ENCODE measurements around the gene PTCD2. TPM values are rescaled to one million over a fixed set of nuclear protein-coding genes. Genes with fewer than 3 reads are reported as not detected.

Gene PTCD2
- total RNA-seq, 2 donors from 2014 or later, result 4.3 to 5.7 TPM

DNA sequence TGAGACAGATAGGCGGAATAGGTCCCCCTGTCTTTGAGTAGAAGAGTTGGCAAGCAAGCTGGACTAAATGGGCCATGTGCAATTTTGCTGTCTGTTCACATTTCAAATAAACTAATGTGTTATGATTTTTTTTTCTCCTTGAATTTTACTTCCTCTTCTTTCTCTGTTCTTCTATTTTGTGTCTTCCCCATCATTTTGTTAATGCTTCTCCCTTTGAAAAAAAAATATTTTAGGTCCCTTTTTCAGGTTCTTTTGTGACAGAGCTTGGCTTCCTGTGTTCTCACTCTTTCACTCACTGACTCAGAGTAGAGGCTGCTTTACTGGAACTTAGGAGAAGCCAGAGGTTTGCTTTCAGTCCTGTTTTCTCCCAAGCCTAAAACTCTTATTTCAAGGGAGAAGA is 48.1 kb downstream of the PTCD2 start:
- DNase-seq (no peak), ATAC-seq (no peak)
- intact Hi-C loops (cut with DNase I, micrococcal nuclease), result loop anchor here in 1 of 2 donors (5.0 to 10.0 kb wide), 2 partner anchors 154 to 457 kb away; no protein-coding TSS in a partner anchor

DNA sequence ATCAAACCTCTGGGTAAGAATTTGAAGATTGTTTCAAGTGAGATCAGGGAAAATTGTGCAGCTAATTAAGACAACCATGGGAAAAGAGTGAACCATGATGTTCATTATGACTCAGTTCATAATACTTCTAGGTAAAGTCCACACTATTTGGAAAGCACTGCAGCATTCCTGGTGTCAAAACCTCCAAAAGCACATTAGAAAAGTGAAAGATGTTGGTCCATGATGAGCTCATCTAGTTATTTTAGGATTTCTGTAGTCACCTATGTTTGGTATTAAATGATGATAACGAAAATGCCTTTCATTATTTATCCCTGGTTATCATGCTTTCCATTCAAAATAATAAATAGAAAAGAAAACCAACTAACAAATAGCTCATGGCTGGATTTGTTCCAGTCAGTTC is 49.1 kb downstream of the PTCD2 start:
- DNase-seq, result no peak
- intact Hi-C loops (cut with DNase I, micrococcal nuclease), result loop anchor here in 1 of 2 donors (5.0 to 10.0 kb wide), 2 partner anchors 153 to 456 kb away; no protein-coding TSS in a partner anchor

DNA sequence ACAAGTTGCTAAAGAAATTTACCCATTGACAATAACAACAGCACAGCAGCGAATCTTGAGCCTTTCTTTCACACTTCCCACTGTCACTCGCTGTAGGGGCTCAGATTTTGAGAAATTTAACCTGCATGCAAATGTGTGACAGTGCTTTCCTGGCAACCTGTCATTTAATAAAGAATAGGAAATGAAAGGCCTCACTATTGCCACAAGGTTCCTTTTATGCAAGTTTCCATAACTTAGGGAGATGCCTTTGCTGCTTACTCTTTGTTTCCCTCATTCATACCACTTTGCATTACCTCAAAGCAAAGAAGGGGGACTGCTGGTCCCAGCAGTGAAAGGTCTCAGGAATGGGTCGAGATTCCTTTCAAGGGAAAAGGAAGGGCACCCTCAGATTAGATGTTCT is 49.5 kb downstream of the PTCD2 start:
- intact Hi-C loops (cut with DNase I, micrococcal nuclease), result loop anchor here (5.0 to 10.0 kb wide), 3 partner anchors 153 to 455 kb away; no protein-coding TSS in a partner anchor
- DNase-seq (no peak), ATAC-seq (no peak)

More for the DNA sequence above, 49.1 kb downstream of the PTCD2 start:
- ATAC-seq, result no peak

DNA sequence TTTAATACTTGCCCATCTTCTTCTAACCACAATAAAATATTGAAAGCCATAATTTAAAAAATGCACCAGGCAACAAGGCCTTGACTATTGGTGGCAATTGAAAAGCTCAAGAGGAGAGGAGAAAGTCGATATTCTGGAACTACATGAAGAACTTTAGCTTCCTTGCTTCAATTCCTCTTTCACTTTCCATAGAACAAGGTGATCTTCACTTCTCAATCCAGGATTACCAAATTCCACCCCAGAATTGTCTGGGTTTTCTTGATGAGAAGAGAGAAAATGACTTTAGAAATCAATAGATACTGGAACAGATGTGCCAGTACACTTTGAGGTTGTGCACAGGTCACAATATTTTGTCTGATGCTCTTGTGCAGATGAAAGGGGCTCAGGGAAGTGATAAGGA is 52.2 kb downstream of the PTCD2 start:
- ATAC-seq (no peak), DNase-seq (no peak)
- intact Hi-C loops (cut with DNase I, micrococcal nuclease), result loop anchor here in 1 of 2 donors (10.0 kb wide), 1 partner anchor 152 kb away; no protein-coding TSS in a partner anchor

DNA sequence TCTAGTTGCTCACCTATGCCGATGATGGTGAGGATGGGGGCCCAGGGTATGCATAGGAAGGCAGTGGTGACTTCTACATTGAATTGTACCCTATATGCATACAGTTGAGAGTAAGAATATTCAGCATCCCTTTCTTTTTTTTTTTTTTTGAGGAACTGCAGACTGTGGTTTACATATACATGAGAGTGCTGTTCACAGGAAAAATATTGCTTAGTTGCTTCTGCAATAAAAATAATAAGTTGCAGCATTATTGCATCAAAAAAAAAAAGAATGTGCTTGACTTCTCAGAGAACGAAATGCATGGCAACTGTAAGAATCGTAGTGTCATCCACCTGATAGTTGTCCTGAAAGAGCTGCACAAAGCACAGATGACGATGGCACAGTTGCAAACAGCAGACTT is 52.8 kb downstream of the PTCD2 start:
- intact Hi-C loops (cut with DNase I, micrococcal nuclease), result loop anchor here in 1 of 2 donors (10.0 kb wide), 1 partner anchor 152 kb away; no protein-coding TSS in a partner anchor
- no peak for DNase-seq
- no peak for ATAC-seq

DNA sequence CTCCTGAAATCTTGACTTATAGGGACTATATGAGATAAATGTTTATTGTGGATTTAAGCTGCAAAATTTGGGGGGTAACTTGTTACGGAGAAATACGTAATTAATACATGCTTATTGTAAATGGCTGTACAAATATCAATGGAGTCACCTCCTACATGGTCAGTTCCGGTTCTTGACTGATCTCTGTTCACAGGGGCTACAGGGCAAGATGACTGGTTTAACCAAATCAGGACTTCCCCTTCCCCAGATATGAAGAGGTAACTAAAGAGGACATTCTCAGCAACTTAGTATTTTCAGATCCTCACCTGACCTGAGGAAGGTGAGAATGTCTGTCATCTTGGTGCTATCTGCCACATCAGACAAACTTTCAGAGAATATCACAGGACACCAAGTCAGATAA is 54.7 kb downstream of the PTCD2 start:
- ATAC-seq, result no peak
- no peak for DNase-seq
- intact Hi-C loops (cut with DNase I, micrococcal nuclease), result loop anchor here in 1 of 2 donors (10.0 kb wide), 1 partner anchor 150 kb away; no protein-coding TSS in a partner anchor

DNA sequence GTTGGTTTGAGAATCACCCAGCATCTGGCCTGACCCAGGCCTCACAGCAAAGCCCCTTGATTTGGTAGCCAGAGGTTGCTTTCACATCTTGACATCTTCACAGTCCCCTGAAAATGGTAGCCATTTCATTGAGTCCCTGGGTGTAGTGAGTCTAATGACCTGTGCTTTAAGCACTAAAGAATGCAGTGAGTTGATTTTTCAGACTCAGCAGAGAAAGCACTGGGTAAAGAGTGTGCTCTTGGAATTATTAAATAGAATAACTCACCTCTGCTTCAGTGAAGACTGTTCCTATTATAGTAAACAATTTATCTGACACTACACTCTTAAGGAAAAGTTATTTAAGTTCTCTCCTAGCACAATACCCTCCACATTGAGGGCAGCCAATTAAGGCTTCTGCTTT is 56.2 kb downstream of the PTCD2 start:
- intact Hi-C loops (cut with DNase I, micrococcal nuclease), result loop anchor here in 1 of 2 donors (10.0 kb wide), 1 partner anchor 148 kb away; no protein-coding TSS in a partner anchor
- no peak for ATAC-seq
- DNase-seq, result no peak

DNA sequence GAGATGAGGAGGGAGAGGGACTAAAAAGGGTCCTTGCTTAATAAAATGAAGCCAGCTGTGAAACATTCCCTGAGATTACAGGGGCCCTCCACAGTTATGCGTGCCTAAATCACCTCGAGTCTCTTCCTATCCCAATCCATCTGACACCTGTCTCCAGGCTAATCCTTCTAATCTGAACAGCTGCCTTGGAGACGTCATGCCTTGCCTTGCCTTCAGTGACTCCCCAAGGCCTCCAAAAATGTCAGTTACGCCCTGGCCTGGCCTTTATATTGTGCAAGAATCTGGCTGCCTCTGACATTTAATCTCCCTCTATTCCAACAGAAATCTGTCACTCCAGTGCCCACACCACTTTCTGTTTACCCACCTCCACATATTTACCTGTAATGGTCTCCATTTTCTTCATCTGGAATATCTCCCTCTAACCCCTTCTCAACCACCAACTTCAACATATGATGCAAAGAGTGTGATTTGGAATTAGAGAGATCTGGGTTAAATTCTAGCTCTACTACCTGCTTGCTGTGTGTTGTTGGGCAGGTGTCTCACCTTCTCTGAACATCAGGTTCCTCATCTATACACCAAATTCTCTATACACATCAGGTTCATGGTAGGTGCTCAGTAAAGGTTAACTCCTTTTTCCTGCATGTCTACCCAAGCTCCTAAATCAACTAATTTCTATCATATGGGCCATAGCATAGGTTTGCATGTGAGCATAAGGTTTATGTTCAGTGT is 57.9 kb downstream of the PTCD2 start:
- intact Hi-C loops (cut with DNase I, micrococcal nuclease), result loop anchor here in 1 of 2 donors (10.0 kb wide), 1 partner anchor 147 kb away; no protein-coding TSS in a partner anchor
- DNase-seq (no peak), ATAC-seq (no peak)

DNA sequence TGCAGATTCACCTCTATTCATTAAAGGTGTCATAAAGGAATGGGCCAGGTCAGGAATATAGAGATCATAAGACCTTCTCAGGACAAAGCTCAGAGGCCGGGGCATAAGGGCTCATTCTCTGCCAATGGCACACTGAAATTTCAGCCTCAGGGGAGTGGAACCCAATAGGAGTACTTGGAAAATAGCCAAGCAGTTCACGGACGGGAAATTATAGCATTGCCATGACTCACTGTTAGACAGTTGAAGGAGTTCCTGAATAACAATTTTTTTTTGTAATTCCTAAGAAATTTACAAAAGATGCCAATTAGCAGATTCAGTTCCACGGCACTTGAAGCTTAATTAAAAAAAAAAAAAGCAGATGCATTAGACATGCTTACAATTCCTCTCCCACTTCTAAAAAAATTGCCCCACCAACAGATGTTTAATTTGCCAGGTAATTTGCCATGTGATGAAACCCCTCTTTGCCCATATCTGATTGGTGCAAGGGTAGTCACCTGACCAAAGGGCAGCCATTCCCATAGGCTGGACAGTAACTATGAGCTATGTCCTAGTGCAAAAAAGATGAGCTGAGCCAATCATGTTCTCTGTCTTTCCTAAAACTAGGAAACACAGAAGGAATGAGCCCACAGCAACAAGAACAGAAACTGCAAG is 58.6 kb downstream of the PTCD2 start:
- no peak for DNase-seq
- no peak for ATAC-seq
- intact Hi-C loops (cut with DNase I, micrococcal nuclease), result loop anchor here in 1 of 2 donors (10.0 kb wide), 1 partner anchor 146 kb away; no protein-coding TSS in a partner anchor

DNA sequence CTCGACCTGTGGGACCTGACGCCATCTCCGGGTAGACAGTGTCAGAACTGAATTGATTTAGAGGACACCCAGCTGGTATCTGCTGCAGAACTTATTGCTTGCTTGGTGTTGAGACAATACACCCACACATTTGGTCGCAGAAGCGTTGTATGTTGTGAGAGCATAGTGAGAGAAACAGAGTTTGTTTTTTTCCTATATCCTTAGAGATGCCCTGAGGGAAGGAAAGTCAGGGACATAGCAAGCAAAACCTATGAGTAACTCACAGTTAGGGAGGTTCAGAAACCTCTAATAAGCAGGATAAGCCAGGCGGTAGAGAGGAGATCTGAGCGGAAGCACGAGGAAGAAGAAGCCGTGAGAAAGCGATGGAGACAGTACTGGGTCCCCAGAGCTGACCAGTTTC is 59.8 kb downstream of the PTCD2 start:
- DNase-seq, result no peak
- intact Hi-C loops (cut with DNase I, micrococcal nuclease), result loop anchor here in 1 of 2 donors (10.0 kb wide), 1 partner anchor 145 kb away; no protein-coding TSS in a partner anchor
- ATAC-seq, result no peak

DNA sequence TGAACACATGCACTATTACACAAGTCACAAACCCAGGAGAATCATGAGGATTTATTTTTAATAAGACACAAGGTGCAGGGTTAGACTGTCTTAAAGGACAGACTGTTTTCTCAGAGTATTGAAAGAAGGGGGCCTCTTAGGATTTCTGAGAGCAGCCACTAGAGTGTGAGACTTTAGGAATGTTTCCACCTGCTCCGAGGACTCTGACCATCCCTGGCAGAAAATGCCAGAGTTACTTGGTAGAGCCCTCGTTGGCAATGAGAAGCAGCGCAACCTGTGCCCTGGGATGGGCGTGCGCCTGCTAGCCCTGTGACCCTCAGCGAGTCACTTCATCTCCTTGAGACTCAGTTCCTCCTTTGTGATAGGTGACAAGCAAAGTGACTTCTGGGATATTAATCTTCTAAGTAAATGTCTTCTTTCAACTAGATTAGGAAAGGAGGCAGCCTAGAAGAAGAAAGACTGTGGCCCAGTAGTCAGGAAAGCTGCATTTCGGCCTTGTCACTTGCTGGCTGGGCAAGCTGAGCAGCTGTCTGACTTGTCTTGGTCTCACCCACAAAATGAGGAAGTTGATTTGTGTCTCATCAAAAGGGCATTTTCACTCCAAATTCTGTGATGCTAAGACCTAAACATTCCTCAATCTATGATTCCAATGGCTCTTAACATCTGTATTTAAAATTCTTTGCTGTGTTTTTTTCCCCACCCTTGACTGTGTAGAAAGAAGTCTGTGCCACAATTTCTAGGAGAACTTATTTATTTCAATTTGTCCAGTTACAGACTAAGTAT is 60.5 kb downstream of the PTCD2 start:
- ATAC-seq (no peak), DNase-seq (no peak)

DNA sequence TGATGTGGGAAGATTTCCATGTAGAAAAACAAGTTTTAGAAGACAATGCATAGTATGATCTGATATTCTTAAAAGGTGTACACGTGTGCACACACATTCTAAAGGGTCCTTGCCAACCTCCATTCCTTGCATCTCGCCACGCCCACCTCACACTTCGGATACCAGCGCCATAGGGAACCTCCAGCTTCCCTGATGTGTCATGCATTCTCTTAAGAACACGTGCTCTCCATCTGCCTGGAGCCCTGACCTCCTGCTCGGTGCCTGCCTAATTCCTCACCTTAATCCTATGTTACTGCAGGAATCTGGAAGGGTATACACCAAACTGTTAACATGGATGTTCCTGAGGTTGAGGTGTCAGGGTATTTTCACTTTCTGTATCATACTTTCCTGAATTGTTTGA is 63.1 kb downstream of the PTCD2 start:
- ATAC-seq (no peak), DNase-seq (no peak)
- intact Hi-C loops (cut with DNase I, micrococcal nuclease), result no loop called here

More for the DNA sequence above, 60.5 kb downstream of the PTCD2 start:
- intact Hi-C loops (cut with DNase I, micrococcal nuclease), result no loop called here

DNA sequence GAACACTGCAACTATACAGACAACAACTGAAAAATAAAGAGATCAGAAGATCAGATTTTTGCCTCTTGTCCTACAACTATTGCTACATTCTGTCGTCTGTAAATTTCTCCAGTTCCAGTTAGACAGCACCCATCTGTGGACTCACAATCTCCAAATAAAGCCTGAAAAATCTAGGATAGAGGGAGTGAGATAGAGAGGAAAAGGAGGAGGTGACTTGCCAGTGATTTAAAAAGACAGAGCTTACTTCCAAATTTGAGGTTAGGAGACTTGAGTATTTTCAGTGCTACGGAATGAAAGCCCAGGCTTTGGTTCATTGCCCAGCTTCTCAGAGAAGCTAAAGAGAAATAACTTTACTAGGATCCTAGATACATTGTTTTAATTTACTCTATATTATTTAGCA is 63.6 kb downstream of the PTCD2 start:
- DNase-seq (no peak), ATAC-seq (no peak)
- intact Hi-C loops (cut with DNase I, micrococcal nuclease), result no loop called here

DNA sequence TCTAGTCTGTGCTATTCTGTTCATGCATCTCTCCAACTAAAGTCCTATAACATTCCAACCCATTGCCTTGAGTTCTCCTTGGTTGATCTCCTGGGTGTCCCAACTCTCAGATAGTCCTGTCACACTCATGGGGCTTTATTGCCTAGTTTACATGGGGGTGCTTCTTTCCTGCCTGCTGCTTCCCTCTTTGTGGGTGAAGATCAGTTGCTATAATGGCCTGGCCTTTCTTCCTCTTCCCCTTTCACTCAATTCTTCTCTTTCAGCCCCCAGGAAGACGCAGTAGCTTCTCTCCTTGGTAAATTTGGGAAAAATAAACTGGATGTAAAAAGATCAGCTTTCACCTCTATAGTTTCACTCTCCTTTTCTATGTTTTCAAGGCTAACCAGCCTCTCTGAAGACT is 66.5 kb downstream of the PTCD2 start:
- no peak for ATAC-seq
- DNase-seq, result no peak
- intact Hi-C loops (cut with DNase I, micrococcal nuclease), result no loop called here

DNA sequence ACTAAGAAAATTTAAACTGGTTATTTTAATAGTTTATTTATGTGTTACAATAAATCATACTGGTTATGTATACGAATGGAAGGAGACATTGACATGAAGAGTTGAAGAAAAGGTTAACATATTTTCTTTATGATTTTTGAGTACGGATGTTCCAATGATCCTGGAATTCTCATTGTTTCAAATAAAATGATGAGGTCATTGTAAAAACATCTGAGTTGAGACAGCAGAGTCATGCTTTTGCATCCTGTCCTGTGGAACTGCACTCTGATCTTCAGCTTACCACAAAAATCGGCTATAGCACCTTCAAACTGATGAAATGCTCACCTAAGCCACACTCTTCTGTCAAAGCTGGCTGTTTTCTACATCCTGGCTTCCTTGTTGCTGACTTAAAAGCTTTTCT is 67.8 kb downstream of the PTCD2 start:
- no peak for ATAC-seq
- intact Hi-C loops (cut with DNase I, micrococcal nuclease), result no loop called here
- no peak for DNase-seq

DNA sequence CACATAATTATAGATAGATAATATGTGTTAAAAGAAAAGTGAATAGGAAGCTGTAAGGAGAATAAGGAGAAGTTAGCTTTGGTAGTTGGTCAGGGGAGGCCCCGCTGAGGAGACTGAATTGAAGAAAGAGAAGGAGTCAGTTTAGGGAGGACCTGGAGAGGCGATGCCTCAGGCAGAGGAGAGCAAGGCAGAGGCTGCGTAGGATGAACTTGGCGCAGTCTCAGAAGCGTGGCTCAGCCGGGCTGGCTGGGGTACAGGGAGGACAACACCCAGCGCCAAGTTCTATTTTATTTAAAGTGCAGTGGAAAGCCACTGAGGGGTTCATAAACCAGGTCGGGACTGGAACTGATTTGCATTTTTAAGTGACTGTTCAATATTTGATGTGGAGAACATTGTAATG is 68.5 kb downstream of the PTCD2 start:
- no peak for ATAC-seq

DNA sequence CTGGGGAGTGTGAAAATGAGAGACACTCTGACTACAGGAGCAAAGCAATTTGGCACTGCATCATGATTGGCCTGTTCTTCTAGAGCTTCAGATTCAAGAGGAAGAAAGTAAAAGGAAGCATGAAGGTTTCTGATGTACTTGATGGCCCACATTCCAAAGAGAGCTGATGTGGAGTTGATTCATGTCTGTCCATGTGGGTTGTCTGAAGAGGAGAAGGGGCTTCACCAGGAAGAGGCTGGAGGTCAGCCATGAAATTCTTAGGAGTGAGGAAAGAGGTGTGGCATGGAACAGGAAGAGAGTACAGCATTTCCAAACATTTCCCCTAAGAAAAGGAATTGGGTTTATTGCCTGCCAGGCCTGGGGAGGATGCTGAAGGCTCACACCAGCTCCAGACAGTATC is 70.7 kb downstream of the PTCD2 start:
- intact Hi-C loops (cut with DNase I, micrococcal nuclease), result no loop called here
- no peak for ATAC-seq

More for the DNA sequence above, 68.5 kb downstream of the PTCD2 start:
- intact Hi-C loops (cut with DNase I, micrococcal nuclease), result no loop called here
- no peak for DNase-seq

DNA sequence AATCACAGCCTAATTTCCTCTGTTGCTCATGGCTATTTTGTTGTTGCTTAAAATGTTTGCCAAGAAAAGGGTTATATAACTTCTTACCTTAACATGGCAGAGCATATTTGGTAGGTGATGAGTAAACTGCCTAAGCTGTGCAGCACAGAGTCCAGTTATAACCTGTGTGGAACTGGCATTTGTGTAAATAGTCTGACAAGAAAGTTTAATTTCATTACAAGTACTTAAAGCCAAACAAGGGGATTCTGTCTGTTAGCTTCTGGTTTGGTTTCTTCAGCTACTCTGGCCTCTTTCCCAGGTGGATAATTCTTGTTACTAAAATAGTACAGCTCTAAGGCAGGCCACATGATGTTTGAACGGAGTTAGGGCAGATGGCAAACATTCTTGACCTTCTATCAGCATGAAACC is 72.2 kb downstream of the PTCD2 start:
- ATAC-seq (no peak), DNase-seq (no peak)

More for the DNA sequence above, 70.7 kb downstream of the PTCD2 start:
- DNase-seq, result no peak

DNA sequence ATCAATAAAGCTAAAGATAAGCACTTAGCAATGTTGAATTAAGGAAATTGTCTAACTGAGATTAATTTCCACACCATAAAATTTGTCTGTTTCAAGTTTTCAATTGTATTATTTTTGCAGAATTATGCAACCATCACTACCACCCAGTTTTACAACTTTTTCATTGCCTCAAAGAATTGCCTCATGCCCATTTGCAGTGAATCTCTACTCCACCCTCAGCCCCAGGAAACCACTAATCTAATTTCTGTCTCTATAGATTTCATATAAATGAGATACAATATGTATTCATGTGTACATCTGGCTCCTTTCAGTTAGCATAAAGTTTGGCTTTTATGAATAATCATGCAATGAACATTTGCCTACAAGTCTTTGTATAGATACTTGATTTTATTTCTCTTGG is 72.9 kb downstream of the PTCD2 start:
- no peak for DNase-seq
- ATAC-seq, result no peak
- intact Hi-C loops (cut with DNase I, micrococcal nuclease), result no loop called here

More for the DNA sequence above, 72.2 kb downstream of the PTCD2 start:
- intact Hi-C loops (cut with DNase I, micrococcal nuclease), result no loop called here
